RCC 7860 (cell line): ENCODE results near the gene ZNF484.
A peak's percentile ranks its signal among the peaks of the same experiment; 100 is the strongest.
"Not testable (repeated sequence)": the region's sequence is repeated elsewhere in the genome, so short reads cannot be mapped to it uniquely, and the experiment has no call there.

Experiments
- DNase-seq: peaks from one replicate; pipeline ENCODE4 v3.0.0-alpha.2; 2015; ENCODE audit warnings: low spot score
- FAIRE-seq: peaks from 2 replicates; lab custom pipeline; 2012; peaks lifted over from hg19 to GRCh38; lab: Jason Lieb, UNC

ZNF484 gene

GRCh38 chr9:92864152-92864551, 13.7 kb downstream of the ZNF484 start:
- DNase-seq (no peak), FAIRE-seq (no peak)

- DNase-seq (no peak), FAIRE-seq (no peak)
These were observed 17.0 kb downstream of the ZNF484 start for GRCh38 chr9:92860867-92861266.

GRCh38 chr9:92857236-92857635, 20.6 kb downstream of the ZNF484 start:
- DNase-seq (no peak), FAIRE-seq (no peak)

GRCh38 chr9:92853716-92854115, 24.1 kb downstream of the ZNF484 start:
- DNase-seq (no peak), FAIRE-seq (no peak)

GRCh38 chr9:92850898-92851297, 26.9 kb downstream of the ZNF484 start:
- no peak for DNase-seq
- no peak for FAIRE-seq

- not testable (repeated sequence) for DNase-seq, FAIRE-seq
These were observed 29.1 kb downstream of the ZNF484 start for GRCh38 chr9:92848740-92849139.

GRCh38 chr9:92846662-92847145, 31.1 kb downstream of the ZNF484 start:
- no peak for DNase-seq
- no peak for FAIRE-seq

- FAIRE-seq, DNase-seq: not testable (repeated sequence)
These were observed 39.4 kb downstream of the ZNF484 start for GRCh38 chr9:92838411-92838810.

- DNase-seq (no peak), FAIRE-seq (no peak)
These were observed 40.6 kb downstream of the ZNF484 start for GRCh38 chr9:92837191-92837590.

GRCh38 chr9:92829420-92829819, 48.4 kb downstream of the ZNF484 start:
- FAIRE-seq (no peak), DNase-seq (no peak)

GRCh38 chr9:92825065-92825464, 52.8 kb downstream of the ZNF484 start:
- FAIRE-seq, DNase-seq: not testable (repeated sequence)

GRCh38 chr9:92820964-92821363, 56.9 kb downstream of the ZNF484 start:
- no peak for FAIRE-seq
- no peak for DNase-seq

- peak; percentile 28 for DNase-seq
- FAIRE-seq: peak; percentile 37
These were observed 57.9 kb downstream of the ZNF484 start for GRCh38 chr9:92819898-92820297.

- not testable (repeated sequence) for DNase-seq, FAIRE-seq
These were observed 68.1 kb downstream of the ZNF484 start for GRCh38 chr9:92809629-92810326.

- DNase-seq: no peak
- FAIRE-seq: no peak
These were observed 68.9 kb downstream of the ZNF484 start for GRCh38 chr9:92808726-92809451.

GRCh38 chr9:92807757-92808725, 69.8 kb downstream of the ZNF484 start:
- DNase-seq (no peak), FAIRE-seq (no peak)

GRCh38 chr9:92807031-92807756, 70.6 kb downstream of the ZNF484 start:
- DNase-seq: no peak
- no peak for FAIRE-seq

- FAIRE-seq (no peak), DNase-seq (no peak)
These were observed 73.1 kb downstream of the ZNF484 start for GRCh38 chr9:92804727-92805126.

GRCh38 chr9:92798358-92798757, 79.5 kb downstream of the ZNF484 start:
- DNase-seq: no peak
- FAIRE-seq: no peak

GRCh38 chr9:92796337-92796804, 81.5 kb downstream of the ZNF484 start:
- not testable (repeated sequence) for DNase-seq, FAIRE-seq
